ENCODE results near the gene WDCP.

The WDCP gene

DNA sequence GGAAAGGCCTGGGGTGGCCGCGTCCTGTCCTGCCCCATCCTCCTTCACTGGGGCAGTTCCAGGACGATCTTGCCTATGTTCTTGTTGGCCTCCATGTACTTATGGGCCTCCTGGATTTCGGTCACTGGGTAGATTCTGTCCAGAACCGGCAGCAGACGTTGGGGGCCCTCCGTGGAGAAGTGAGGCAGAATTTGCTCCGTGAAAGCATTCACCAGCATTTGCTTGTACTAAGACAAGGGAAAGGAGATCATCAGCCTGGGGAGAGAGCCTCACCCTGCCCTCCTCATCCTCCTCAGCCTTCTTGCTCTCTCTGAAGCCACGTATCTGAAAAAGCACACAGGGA is 30.3 kb upstream of the WDCP start:
- Histone ChIP-seq H3K27me3 (ENCODE audit: low read depth, low read length) (no peaks in the 10 kb centered on the region), H3K9me3 (ENCODE audit: insufficient read depth, low read length) (no peaks in the 10 kb centered on the region), H3K79me2 (ENCODE audit: low read length) (peaks cover 19% of the 10 kb centered on the region), H3K4me1 (ENCODE audit: low read length) (peaks cover 11% of the 10 kb centered on the region), H2AFZ (ENCODE audit: low read depth, low read length) (peak overlapping the region; percentile 69; the same call in 1 of the 2 replicates), H3K4me3 (ENCODE audit: low read length) (peak overlapping the region; percentile 83), H3K9ac (ENCODE audit: low read length) (peak overlapping the region; percentile 63), H3K27ac (ENCODE audit: low read length) (no peak overlapping the region), H4K20me1 (ENCODE audit: insufficient read depth, low read length) (no peaks in the 10 kb centered on the region), H3K4me2 (ENCODE audit: low read length) (peak overlapping the region; percentile 62), H3K36me3 (replicated peaks; ENCODE audit: low read depth, low read length) (peaks cover 8% of the 10 kb centered on the region)
- TF ChIP-seq, protein P1, sequence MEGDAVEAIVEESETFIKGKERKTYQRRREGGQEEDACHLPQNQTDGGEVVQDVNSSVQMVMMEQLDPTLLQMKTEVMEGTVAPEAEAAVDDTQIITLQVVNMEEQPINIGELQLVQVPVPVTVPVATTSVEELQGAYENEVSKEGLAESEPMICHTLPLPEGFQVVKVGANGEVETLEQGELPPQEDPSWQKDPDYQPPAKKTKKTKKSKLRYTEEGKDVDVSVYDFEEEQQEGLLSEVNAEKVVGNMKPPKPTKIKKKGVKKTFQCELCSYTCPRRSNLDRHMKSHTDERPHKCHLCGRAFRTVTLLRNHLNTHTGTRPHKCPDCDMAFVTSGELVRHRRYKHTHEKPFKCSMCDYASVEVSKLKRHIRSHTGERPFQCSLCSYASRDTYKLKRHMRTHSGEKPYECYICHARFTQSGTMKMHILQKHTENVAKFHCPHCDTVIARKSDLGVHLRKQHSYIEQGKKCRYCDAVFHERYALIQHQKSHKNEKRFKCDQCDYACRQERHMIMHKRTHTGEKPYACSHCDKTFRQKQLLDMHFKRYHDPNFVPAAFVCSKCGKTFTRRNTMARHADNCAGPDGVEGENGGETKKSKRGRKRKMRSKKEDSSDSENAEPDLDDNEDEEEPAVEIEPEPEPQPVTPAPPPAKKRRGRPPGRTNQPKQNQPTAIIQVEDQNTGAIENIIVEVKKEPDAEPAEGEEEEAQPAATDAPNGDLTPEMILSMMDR (IDR thresholded peaks at IDR 0.05; ENCODE audit: low read depth, low read length), result no peak
- no peak for TF ChIP-seq EZH2phosphoT487 (IDR thresholded peaks at IDR 0.05; ENCODE audit: low read depth)

DNA sequence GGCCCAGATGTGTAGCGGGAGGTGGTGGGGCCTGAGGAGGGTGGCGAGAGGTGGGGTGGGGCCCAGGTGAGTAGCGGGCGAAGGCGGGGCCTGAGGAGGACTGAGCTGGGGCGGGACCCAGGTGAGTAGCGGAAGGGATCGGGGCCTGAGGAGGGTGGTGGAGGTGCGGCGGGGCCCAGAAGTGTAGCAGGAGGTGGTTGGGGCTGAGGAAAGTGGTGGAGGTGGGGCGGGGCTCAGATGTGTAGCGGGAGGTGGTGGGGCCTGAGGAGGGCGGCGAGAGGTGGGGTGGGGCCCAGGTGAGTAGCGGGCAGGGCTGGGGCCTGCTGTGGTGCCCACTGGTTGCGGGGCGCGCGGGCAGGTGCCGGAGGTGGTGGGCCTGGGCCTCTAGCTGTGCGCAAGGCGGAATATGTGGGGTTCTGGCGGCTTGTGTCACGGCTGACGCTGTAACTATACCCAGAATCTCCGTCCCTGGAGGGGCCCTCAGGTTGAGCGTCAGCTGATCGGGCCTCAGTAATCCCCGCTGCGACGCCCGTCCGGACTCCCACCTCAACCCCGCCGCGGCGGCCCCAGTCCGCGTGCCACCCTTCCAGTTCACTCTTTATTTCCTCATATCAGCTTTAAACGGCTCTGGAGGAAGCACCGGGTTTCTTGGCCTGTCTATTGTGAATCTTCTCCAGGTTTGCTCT is 29.8 kb upstream of the WDCP start:
- H4K20me1 ChIP-seq (ENCODE audit: insufficient read depth, low read length), result no peaks in the 10 kb centered on the region
- H3K36me3 ChIP-seq (replicated peaks; ENCODE audit: low read depth, low read length), result peaks cover 11% of the 10 kb centered on the region
- H3K9ac ChIP-seq (ENCODE audit: low read length), result peak overlapping the region; percentile 63

DNA sequence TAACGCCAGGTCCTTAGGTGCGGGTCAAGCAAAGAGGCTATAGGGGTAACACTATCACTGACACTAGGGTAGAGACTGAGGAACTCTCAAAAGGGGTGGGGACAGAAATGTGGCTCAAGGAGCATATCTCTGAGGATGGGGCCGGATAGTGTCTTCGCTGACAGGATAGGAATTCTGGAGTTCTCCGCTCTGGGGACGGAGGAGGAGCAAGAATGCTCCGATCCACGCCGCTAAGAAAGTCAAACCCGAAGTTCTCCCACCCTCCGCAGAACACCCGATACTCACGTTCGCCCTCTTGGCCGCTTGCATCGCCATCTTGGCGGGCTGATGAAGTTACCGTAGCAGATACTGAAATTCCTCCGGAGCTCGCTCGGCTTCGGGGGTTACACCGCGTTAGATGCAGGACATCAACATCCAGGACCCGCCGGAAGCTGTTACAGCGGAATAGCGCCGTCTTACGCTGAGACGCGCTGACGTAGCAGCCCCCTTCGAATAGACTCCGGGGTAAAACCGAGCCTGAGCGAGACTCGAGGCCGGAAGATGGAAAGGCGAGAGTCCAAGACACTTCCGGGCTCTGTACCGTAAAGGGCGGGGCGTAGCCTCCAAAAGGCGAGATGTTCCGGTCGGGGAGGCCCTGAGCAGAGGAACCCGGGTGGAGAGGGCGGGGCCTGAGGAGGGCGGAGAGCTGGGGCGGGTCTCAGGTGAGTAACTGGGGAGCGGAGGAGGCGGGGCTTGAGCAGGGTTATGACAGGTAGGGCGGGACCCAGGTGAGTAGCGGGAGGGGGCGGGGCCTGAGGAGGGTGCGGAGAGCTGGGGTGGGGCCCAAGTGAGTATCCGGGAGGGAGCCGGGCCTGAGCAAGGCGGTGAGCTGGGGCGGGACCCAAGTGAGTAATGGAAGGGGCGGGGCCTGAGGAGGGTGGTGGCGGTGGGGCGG is 29.0 kb upstream of the WDCP start, which contains the start of gene SF3B6:
Gene SF3B6, minus strand, starts transcription at position 412 of the 934 bp plus-strand sequence. Its CDS starts 97 bp downstream, at position 315.
- Histone ChIP-seq H2AFZ (ENCODE audit: low read depth, low read length) (peak within 1 kb of the TSS; percentile 69), H3K4me1 (ENCODE audit: low read length) (peaks cover 11% of the 10 kb centered on the region)

More for the DNA sequence above, 29.8 kb upstream of the WDCP start:
- peaks cover 11% of the 10 kb centered on the region for H3K4me1 ChIP-seq (ENCODE audit: low read length)
- TF ChIP-seq, protein P1 (IDR thresholded peaks at IDR 0.05; ENCODE audit: low read depth, low read length), result no peak
- TF ChIP-seq EZH2phosphoT487 (IDR thresholded peaks at IDR 0.05; ENCODE audit: low read depth), result no peak
- H3K4me2 ChIP-seq (ENCODE audit: low read length), result peak overlapping the region; percentile 62
- peak overlapping the region; percentile 69 for H2AFZ ChIP-seq (ENCODE audit: low read depth, low read length)
- H3K79me2 ChIP-seq (ENCODE audit: low read length), result peaks cover 19% of the 10 kb centered on the region
- H3K4me3 ChIP-seq (ENCODE audit: low read length), result peak overlapping the region; percentile 83
- H3K27ac ChIP-seq (ENCODE audit: low read length), result no peak overlapping the region
- no peaks in the 10 kb centered on the region for H3K9me3 ChIP-seq (ENCODE audit: insufficient read depth, low read length)
- no peaks in the 10 kb centered on the region for H3K27me3 ChIP-seq (ENCODE audit: low read depth, low read length)

More for the DNA sequence above, 29.0 kb upstream of the WDCP start, which contains the start of gene SF3B6:
- TF ChIP-seq, protein P1 (IDR thresholded peaks at IDR 0.05; ENCODE audit: low read depth, low read length), result no peak
- TF ChIP-seq EZH2phosphoT487 (IDR thresholded peaks at IDR 0.05; ENCODE audit: low read depth), result no peak
- peak within 1 kb of the TSS; percentile 45 for H3K27ac ChIP-seq (ENCODE audit: low read length)
- peaks cover 11% of the 10 kb centered on the region for H3K36me3 ChIP-seq (replicated peaks; ENCODE audit: low read depth, low read length)
- no peaks in the 10 kb centered on the region for H3K9me3 ChIP-seq (ENCODE audit: insufficient read depth, low read length)
- no peaks in the 10 kb centered on the region for H4K20me1 ChIP-seq (ENCODE audit: insufficient read depth, low read length)
- peak within 1 kb of the TSS; percentile 82 for H3K4me2 ChIP-seq (ENCODE audit: low read length)
- peaks cover 19% of the 10 kb centered on the region for H3K79me2 ChIP-seq (ENCODE audit: low read length)
- H3K27me3 ChIP-seq (ENCODE audit: low read depth, low read length), result no peaks in the 10 kb centered on the region
- peak within 1 kb of the TSS; percentile 83 for H3K4me3 ChIP-seq (ENCODE audit: low read length)
- peak within 1 kb of the TSS; percentile 73 for H3K9ac ChIP-seq (ENCODE audit: low read length)
